HepG2 (cell line): ENCODE measurements around the gene FLAD1. TPM values are rescaled to one million over a fixed set of nuclear protein-coding genes. Genes with fewer than 3 reads are reported as not detected.

ENCODE experiments used
- EZH2 ChIP-seq: conservative IDR thresholded peaks from 2 replicates; pipeline ENCODE4 v1.6.1; 2012; ENCODE audit warnings: mild to moderate bottlenecking, low read depth, low read length, moderate library complexity
- HCFC1 ChIP-seq: fragments of 150-350 bp; IDR thresholded peaks from 2 replicates; pipeline ENCODE4 v1.6.1; 2014; ENCODE audit warnings: low read depth, low read length
- NCOA2 ChIP-seq: sonication (generic); formaldehyde crosslinking; IDR thresholded peaks from 2 replicates; pipeline ENCODE4 v1.8.0; 2022; ENCODE audit warnings: inconsistent platforms
- PHF20 ChIP-seq: sonication (generic); formaldehyde crosslinking; IDR thresholded peaks from 2 replicates; pipeline ENCODE4 v1.5.0; 2020; ENCODE audit warnings: mild to moderate bottlenecking, missing genetic modification reagents
- SNAPC2 ChIP-seq: sonication (generic); formaldehyde crosslinking; IDR thresholded peaks from 2 replicates; pipeline ENCODE4 v1.8.1; 2022; ENCODE audit warnings: mild to moderate bottlenecking, missing genetic modification reagents
- SOX5 ChIP-seq: IDR thresholded peaks from 2 replicates; pipeline ENCODE4 v1.6.1; 2016; ENCODE audit warnings: borderline replicate concordance
- ZFP90 ChIP-seq: sonication (generic); formaldehyde crosslinking; IDR thresholded peaks from 2 replicates; pipeline ENCODE4 v1.8.0; 2022; ENCODE audit warnings: missing genetic modification reagents, mild to moderate bottlenecking, inconsistent platforms, borderline replicate concordance
- ZNF124 ChIP-seq: sonication (generic); formaldehyde crosslinking; IDR thresholded peaks from 2 replicates; pipeline ENCODE4 v1.4.0; 2020; ENCODE audit warnings: missing genetic modification reagents
- ZNF605 ChIP-seq: sonication (generic); formaldehyde crosslinking; IDR thresholded peaks from 2 replicates; pipeline ENCODE4 v1.8.0; 2022; ENCODE audit warnings: mild to moderate bottlenecking, missing genetic modification reagents
- ZNF737 ChIP-seq: sonication (generic); formaldehyde crosslinking; IDR thresholded peaks from 2 replicates; pipeline ENCODE4 v1.5.0; 2020; ENCODE audit warnings: missing genetic modification reagents, mild to moderate bottlenecking, borderline replicate concordance
- ZZZ3 ChIP-seq: sonication (generic); formaldehyde crosslinking; IDR thresholded peaks from 2 replicates; pipeline ENCODE4 v1.4.0; 2020; ENCODE audit warnings: missing genetic modification reagents, mild to moderate bottlenecking, borderline replicate concordance
- polyA plus RNA-seq, 8 experiments: library from polyadenylated mRNA; depleted of rRNA in 3 of 8; stranded (reverse) in 7 of 8; unstranded in 1 of 8; fragments of >200 nt; fragmentation: Illumina TruSeq in 4 of 8; extraction: Trizol in 4 of 8; gene quantifications; 2 replicates each; pipeline versions ENCODE4 v1.2.1 to v1.2.3, GENCODE V29; 2011 to 2016; ENCODE audit warnings: low read depth in 4 of 8, missing spikeins in 1 of 8, mixed read lengths in 1 of 8; ENCODE audit not compliant: insufficient read depth in 1 of 8
- total RNA-seq, 5 experiments: library from RNA; depleted of rRNA; stranded (reverse); fragments of >200 nt; fragmentation: Illumina TruSeq; extraction: Trizol; gene quantifications; 2 replicates each; pipeline ENCODE4 v1.2.3, GENCODE V29; 2016; ENCODE audit warnings: low read depth in 1 of 5
- TF ChIP-seq, protein P1 (sequence below): sonication (generic); formaldehyde crosslinking; conservative IDR thresholded peaks from 2 replicates; pipeline ENCODE4 v1.4.0; 2020; ENCODE audit warnings: mild to moderate bottlenecking, missing genetic modification reagents, moderate library complexity
- TF ChIP-seq, protein P2 (sequence below): sonication (generic); formaldehyde crosslinking; IDR thresholded peaks from 2 replicates; pipeline ENCODE4 v1.5.0; 2020; ENCODE audit warnings: mild to moderate bottlenecking, missing genetic modification reagents
- TF ChIP-seq, protein P3 (sequence below): IDR thresholded peaks from 2 replicates; pipeline ENCODE4 v1.6.1; 2018; ENCODE audit warnings: missing genetic modification reagents, mild to moderate bottlenecking, missing compliant biosample characterization
- TF ChIP-seq, protein P4 (sequence below): sonication (generic); formaldehyde crosslinking; conservative IDR thresholded peaks from 2 replicates; pipeline ENCODE4 v1.5.0; 2020; ENCODE audit warnings: missing genetic modification reagents
- TF ChIP-seq, protein P5 (sequence below): sonication (generic); formaldehyde crosslinking; IDR thresholded peaks from 2 replicates; pipeline ENCODE4 v1.4.0; 2020; ENCODE audit warnings: missing genetic modification reagents, borderline replicate concordance
- TF ChIP-seq, protein P6 (sequence below): IDR thresholded peaks from 2 replicates; pipeline ENCODE4 v1.6.1; 2016

Gene FLAD1
- total and polyA plus RNA-seq, 2 of the 13 experiments (the other 11 are each of a cell fraction or from before 2014, with no cell fraction given), result 25.9 to 32.8 TPM

DNA sequence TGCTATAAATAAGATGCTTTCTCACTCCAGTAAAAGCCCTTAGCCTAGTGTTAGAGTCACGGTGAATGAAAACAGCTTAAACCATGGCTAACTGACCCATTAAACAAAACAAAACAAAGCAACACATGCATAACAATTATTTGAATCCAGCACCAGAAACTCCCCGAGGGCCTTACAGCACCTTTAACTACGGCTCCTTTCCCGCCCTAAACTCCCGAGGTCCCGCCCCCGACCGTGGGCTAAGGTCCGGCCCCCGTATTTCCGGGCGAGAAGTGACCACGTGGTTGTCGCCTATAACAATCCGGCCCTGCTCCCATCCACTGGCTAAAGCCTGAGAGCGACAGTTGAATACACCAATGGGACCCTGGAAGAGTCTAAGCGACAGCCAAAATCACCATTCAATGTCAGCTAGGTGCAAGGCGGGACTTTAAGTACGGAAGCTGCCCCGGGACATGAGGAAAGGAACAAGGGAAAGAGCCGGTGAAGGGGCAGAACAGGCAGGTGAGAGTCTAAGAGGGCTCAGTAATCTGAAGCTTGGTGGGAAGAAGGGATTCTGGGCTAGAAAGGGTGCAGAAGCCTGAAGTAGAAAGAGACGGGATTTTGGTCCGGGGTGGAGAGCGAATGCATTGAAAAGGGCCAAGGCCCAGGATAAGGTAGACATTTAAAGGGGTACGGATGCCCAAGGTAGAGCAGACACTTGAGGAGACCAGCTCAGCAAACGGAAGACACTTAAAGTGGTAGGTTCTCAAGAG lies at the start of gene FLAD1 (continued):
- TF ChIP-seq, protein P1, sequence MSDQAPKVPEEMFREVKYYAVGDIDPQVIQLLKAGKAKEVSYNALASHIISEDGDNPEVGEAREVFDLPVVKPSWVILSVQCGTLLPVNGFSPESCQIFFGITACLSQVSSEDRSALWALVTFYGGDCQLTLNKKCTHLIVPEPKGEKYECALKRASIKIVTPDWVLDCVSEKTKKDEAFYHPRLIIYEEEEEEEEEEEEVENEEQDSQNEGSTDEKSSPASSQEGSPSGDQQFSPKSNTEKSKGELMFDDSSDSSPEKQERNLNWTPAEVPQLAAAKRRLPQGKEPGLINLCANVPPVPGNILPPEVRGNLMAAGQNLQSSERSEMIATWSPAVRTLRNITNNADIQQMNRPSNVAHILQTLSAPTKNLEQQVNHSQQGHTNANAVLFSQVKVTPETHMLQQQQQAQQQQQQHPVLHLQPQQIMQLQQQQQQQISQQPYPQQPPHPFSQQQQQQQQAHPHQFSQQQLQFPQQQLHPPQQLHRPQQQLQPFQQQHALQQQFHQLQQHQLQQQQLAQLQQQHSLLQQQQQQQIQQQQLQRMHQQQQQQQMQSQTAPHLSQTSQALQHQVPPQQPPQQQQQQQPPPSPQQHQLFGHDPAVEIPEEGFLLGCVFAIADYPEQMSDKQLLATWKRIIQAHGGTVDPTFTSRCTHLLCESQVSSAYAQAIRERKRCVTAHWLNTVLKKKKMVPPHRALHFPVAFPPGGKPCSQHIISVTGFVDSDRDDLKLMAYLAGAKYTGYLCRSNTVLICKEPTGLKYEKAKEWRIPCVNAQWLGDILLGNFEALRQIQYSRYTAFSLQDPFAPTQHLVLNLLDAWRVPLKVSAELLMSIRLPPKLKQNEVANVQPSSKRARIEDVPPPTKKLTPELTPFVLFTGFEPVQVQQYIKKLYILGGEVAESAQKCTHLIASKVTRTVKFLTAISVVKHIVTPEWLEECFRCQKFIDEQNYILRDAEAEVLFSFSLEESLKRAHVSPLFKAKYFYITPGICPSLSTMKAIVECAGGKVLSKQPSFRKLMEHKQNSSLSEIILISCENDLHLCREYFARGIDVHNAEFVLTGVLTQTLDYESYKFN (CRISPR knock-in tag), result no peak; the same call in 1 of the 2 replicates
- TF ChIP-seq HCFC1, result no peak
- TF ChIP-seq, protein P2, sequence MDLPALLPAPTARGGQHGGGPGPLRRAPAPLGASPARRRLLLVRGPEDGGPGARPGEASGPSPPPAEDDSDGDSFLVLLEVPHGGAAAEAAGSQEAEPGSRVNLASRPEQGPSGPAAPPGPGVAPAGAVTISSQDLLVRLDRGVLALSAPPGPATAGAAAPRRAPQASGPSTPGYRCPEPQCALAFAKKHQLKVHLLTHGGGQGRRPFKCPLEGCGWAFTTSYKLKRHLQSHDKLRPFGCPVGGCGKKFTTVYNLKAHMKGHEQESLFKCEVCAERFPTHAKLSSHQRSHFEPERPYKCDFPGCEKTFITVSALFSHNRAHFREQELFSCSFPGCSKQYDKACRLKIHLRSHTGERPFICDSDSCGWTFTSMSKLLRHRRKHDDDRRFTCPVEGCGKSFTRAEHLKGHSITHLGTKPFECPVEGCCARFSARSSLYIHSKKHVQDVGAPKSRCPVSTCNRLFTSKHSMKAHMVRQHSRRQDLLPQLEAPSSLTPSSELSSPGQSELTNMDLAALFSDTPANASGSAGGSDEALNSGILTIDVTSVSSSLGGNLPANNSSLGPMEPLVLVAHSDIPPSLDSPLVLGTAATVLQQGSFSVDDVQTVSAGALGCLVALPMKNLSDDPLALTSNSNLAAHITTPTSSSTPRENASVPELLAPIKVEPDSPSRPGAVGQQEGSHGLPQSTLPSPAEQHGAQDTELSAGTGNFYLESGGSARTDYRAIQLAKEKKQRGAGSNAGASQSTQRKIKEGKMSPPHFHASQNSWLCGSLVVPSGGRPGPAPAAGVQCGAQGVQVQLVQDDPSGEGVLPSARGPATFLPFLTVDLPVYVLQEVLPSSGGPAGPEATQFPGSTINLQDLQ (CRISPR knock-in tag), result no peak
- TF ChIP-seq PHF20 (CRISPR knock-in tag), result peak; percentile 89
- no peak for TF ChIP-seq ZNF605
- TF ChIP-seq ZNF737, result no peak
- TF ChIP-seq, protein P3, sequence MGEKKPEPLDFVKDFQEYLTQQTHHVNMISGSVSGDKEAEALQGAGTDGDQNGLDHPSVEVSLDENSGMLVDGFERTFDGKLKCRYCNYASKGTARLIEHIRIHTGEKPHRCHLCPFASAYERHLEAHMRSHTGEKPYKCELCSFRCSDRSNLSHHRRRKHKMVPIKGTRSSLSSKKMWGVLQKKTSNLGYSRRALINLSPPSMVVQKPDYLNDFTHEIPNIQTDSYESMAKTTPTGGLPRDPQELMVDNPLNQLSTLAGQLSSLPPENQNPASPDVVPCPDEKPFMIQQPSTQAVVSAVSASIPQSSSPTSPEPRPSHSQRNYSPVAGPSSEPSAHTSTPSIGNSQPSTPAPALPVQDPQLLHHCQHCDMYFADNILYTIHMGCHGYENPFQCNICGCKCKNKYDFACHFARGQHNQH (CRISPR knock-in tag), result peak; percentile 42; the same call in 1 of the 2 replicates
- peak; percentile 39; the same call in 1 of the 2 replicates for TF ChIP-seq SOX5
- TF ChIP-seq, protein P4, sequence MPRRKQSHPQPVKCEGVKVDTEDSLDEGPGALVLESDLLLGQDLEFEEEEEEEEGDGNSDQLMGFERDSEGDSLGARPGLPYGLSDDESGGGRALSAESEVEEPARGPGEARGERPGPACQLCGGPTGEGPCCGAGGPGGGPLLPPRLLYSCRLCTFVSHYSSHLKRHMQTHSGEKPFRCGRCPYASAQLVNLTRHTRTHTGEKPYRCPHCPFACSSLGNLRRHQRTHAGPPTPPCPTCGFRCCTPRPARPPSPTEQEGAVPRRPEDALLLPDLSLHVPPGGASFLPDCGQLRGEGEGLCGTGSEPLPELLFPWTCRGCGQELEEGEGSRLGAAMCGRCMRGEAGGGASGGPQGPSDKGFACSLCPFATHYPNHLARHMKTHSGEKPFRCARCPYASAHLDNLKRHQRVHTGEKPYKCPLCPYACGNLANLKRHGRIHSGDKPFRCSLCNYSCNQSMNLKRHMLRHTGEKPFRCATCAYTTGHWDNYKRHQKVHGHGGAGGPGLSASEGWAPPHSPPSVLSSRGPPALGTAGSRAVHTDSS, result no peak
- TF ChIP-seq SNAPC2 (CRISPR knock-in tag), result no peak
- no peak for TF ChIP-seq NCOA2
- TF ChIP-seq ZNF124, result peak; percentile 74; the same call in 1 of the 2 replicates
- TF ChIP-seq, protein P5, sequence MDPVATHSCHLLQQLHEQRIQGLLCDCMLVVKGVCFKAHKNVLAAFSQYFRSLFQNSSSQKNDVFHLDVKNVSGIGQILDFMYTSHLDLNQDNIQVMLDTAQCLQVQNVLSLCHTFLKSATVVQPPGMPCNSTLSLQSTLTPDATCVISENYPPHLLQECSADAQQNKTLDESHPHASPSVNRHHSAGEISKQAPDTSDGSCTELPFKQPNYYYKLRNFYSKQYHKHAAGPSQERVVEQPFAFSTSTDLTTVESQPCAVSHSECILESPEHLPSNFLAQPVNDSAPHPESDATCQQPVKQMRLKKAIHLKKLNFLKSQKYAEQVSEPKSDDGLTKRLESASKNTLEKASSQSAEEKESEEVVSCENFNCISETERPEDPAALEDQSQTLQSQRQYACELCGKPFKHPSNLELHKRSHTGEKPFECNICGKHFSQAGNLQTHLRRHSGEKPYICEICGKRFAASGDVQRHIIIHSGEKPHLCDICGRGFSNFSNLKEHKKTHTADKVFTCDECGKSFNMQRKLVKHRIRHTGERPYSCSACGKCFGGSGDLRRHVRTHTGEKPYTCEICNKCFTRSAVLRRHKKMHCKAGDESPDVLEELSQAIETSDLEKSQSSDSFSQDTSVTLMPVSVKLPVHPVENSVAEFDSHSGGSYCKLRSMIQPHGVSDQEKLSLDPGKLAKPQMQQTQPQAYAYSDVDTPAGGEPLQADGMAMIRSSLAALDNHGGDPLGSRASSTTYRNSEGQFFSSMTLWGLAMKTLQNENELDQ (CRISPR knock-in tag), result no peak
- TF ChIP-seq EZH2, result no peak
- no peak for TF ChIP-seq ZFP90 (CRISPR knock-in tag)
- TF ChIP-seq ZZZ3 (CRISPR knock-in tag), result no peak; the same call in 1 of the 2 replicates
- TF ChIP-seq, protein P6, sequence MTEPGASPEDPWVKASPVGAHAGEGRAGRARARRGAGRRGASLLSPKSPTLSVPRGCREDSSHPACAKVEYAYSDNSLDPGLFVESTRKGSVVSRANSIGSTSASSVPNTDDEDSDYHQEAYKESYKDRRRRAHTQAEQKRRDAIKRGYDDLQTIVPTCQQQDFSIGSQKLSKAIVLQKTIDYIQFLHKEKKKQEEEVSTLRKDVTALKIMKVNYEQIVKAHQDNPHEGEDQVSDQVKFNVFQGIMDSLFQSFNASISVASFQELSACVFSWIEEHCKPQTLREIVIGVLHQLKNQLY (CRISPR knock-in tag), result peak; percentile 73; the same call in 1 of the 2 replicates
